BE2C (cell line): ENCODE data around the gene KDM2A.

Experiments used
- DNase-seq: peaks from one replicate; pipeline ENCODE4 v3.0.0-alpha.2; 2020
- H3K27me3 ChIP-seq: fragments of 250-450 bp; sonication (Bioruptor Pico); 2 replicates; pipeline ENCODE4 v1.5.1; 2020; ENCODE audit warnings: mild to moderate bottlenecking
- H3K36me3 ChIP-seq: fragments of 250-450 bp; sonication (Bioruptor Pico); 2 replicates; pipeline ENCODE4 v1.5.1; 2020; ENCODE audit warnings: mild to moderate bottlenecking
- H3K4me1 ChIP-seq: fragments of 250-450 bp; sonication (Bioruptor Pico); 2 replicates; pipeline ENCODE4 v1.5.1; 2020
- H3K4me3 ChIP-seq: 2 replicates; pipeline ENCODE4 v1.5.1; 2011; ENCODE audit warnings: low read depth, low read length
- H3K9me3 ChIP-seq: fragments of 250-450 bp; sonication (Bioruptor Pico); 2 replicates; pipeline ENCODE4 v1.5.1; 2020
- CTCF ChIP-seq: IDR thresholded peaks from 2 replicates; pipeline ENCODE4 v1.5.1; 2012; ENCODE audit warnings: mild to moderate bottlenecking, low read depth, low read length

The KDM2A gene

GRCh38 chr11:67298786-67299185, 179.7 kb downstream of the KDM2A start:
- peaks cover 14% of the 10 kb centered on the region for H3K4me1 ChIP-seq
- peaks cover 38% of the 10 kb centered on the region for H3K36me3 ChIP-seq
- H3K4me3 ChIP-seq = no peak overlapping the region
- TF ChIP-seq CTCF = no peak
- peak; percentile 1 for DNase-seq
- no peaks in the 10 kb centered on the region for H3K27me3 ChIP-seq
- H3K9me3 ChIP-seq = no peaks in the 10 kb centered on the region

GRCh38 chr11:67299471-67300191, 180.6 kb downstream of the KDM2A start:
- no peak for TF ChIP-seq CTCF

GRCh38 chr11:67300256-67300755, 181.2 kb downstream of the KDM2A start:
- peaks cover 38% of the 10 kb centered on the region for H3K36me3 ChIP-seq
- no peaks in the 10 kb centered on the region for H3K27me3 ChIP-seq
- no peak for DNase-seq
- TF ChIP-seq CTCF = no peak
- H3K4me3 ChIP-seq = no peak overlapping the region
- peaks cover 14% of the 10 kb centered on the region for H3K4me1 ChIP-seq
- H3K9me3 ChIP-seq = no peaks in the 10 kb centered on the region

More at GRCh38 chr11:67299471-67300191, 180.6 kb downstream of the KDM2A start:
- no peaks in the 10 kb centered on the region for H3K9me3 ChIP-seq
- H3K36me3 ChIP-seq = peaks cover 38% of the 10 kb centered on the region
- H3K4me1 ChIP-seq = peaks cover 14% of the 10 kb centered on the region
- H3K4me3 ChIP-seq = no peak overlapping the region
- DNase-seq = no peak
- no peaks in the 10 kb centered on the region for H3K27me3 ChIP-seq

- peaks cover 34% of the 10 kb centered on the region for H3K36me3 ChIP-seq
- TF ChIP-seq CTCF = no peak
- no peaks in the 10 kb centered on the region for H3K27me3 ChIP-seq
These were observed 181.8 kb downstream of the KDM2A start for GRCh38 chr11:67300756-67301312.

GRCh38 chr11:67301313-67301921, 182.4 kb downstream of the KDM2A start:
- Histone ChIP-seq H3K4me3 (no peak overlapping the region), H3K27me3 (no peaks in the 10 kb centered on the region), H3K9me3 (no peaks in the 10 kb centered on the region), H3K36me3 (peaks cover 28% of the 10 kb centered on the region), H3K4me1 (peaks cover 14% of the 10 kb centered on the region)
- DNase-seq = no peak
- TF ChIP-seq CTCF = no peak

More at GRCh38 chr11:67300756-67301312, 181.8 kb downstream of the KDM2A start:
- H3K9me3 ChIP-seq = no peaks in the 10 kb centered on the region
- H3K4me1 ChIP-seq = peaks cover 14% of the 10 kb centered on the region
- no peak for DNase-seq
- H3K4me3 ChIP-seq = no peak overlapping the region
